PFSK-1 (cell line): ENCODE results near the gene TMEM170B.

Experiments used
- FOXP2 ChIP-seq: optimal IDR thresholded peaks from 2 replicates; pipeline ENCODE3; 2011; ENCODE audit warnings: borderline replicate concordance, control low read depth, inconsistent platforms; ENCODE audit not compliant: insufficient read depth; ENCODE audit errors: extremely low read length, extremely low read depth
- POLR2AphosphoS5 ChIP-seq: IDR thresholded peaks from 2 replicates; pipeline ENCODE4 v1.6.1; 2012; ENCODE audit warnings: low read depth, mild to moderate bottlenecking, control low read depth, low read length, moderate library complexity
- REST ChIP-seq, 2 experiments: IDR thresholded peaks; 2 replicates each; pipeline versions ENCODE4 v1.6.1 to v1.8.0; 2011 to 2012; ENCODE audit warnings: low read depth in 2 of 2, low read length in 2 of 2, control low read depth in 1 of 2, inconsistent platforms in 1 of 2, mild to moderate bottlenecking in 1 of 2, moderate library complexity in 1 of 2; ENCODE audit not compliant: insufficient read depth in 1 of 2
- SIN3A ChIP-seq: IDR thresholded peaks from 2 replicates; pipeline ENCODE4 v1.6.1; 2012; ENCODE audit warnings: mild to moderate bottlenecking, low read length, moderate library complexity, borderline replicate concordance; ENCODE audit not compliant: insufficient read depth
- TAF1 ChIP-seq: IDR thresholded peaks from 2 replicates; pipeline ENCODE4 v1.6.1; 2012; ENCODE audit warnings: low read length, control low read depth, borderline replicate concordance; ENCODE audit not compliant: insufficient read depth

Gene TMEM170B

GRCh38 chr6:11623272-11623671 lies 85.7 kb downstream of the TMEM170B start:
- no peak for TF ChIP-seq TAF1
- TF ChIP-seq REST (IDR thresholded peaks at IDR 0.05; ENCODE audit: insufficient read depth in 1 of 2, low read depth in 2 of 2, low read length in 2 of 2) = no peak
- no peak for TF ChIP-seq FOXP2
- no peak for TF ChIP-seq POLR2AphosphoS5
- no peak for TF ChIP-seq SIN3A

- no peak for TF ChIP-seq SIN3A
- TF ChIP-seq POLR2AphosphoS5 = no peak
- TF ChIP-seq REST (IDR thresholded peaks at IDR 0.05; ENCODE audit: insufficient read depth in 1 of 2, low read depth in 2 of 2, low read length in 2 of 2) = no peak
Measured at GRCh38 chr6:11625302-11625701, 87.8 kb downstream of the TMEM170B start.

- TF ChIP-seq TAF1 (no peak), REST (IDR thresholded peaks at IDR 0.05; ENCODE audit: insufficient read depth in 1 of 2, low read depth in 2 of 2, low read length in 2 of 2) (no peak), SIN3A (no peak), POLR2AphosphoS5 (no peak), FOXP2 (no peak)
Measured at GRCh38 chr6:11626356-11626755, 88.8 kb downstream of the TMEM170B start.

GRCh38 chr6:11628562-11628961 lies 91.0 kb downstream of the TMEM170B start:
- TF ChIP-seq POLR2AphosphoS5 = no peak
- TF ChIP-seq FOXP2 = no peak
- TF ChIP-seq TAF1 = no peak
- no peak for TF ChIP-seq REST (IDR thresholded peaks at IDR 0.05; ENCODE audit: insufficient read depth in 1 of 2, low read depth in 2 of 2, low read length in 2 of 2)
- no peak for TF ChIP-seq SIN3A

- TF ChIP-seq FOXP2 (no peak), REST (IDR thresholded peaks at IDR 0.05; ENCODE audit: insufficient read depth in 1 of 2, low read depth in 2 of 2, low read length in 2 of 2) (no peak), SIN3A (no peak), TAF1 (no peak), POLR2AphosphoS5 (no peak)
Measured at GRCh38 chr6:11631008-11631407, 93.5 kb downstream of the TMEM170B start.
